ENCODE measurements around the gene AIM2.

The AIM2 gene

GRCh38 chr1:159014851-159015250 lies 61.7 kb downstream of the AIM2 start:
- DNase-seq (ENCODE audit: low read depth), result no peak

DNA sequence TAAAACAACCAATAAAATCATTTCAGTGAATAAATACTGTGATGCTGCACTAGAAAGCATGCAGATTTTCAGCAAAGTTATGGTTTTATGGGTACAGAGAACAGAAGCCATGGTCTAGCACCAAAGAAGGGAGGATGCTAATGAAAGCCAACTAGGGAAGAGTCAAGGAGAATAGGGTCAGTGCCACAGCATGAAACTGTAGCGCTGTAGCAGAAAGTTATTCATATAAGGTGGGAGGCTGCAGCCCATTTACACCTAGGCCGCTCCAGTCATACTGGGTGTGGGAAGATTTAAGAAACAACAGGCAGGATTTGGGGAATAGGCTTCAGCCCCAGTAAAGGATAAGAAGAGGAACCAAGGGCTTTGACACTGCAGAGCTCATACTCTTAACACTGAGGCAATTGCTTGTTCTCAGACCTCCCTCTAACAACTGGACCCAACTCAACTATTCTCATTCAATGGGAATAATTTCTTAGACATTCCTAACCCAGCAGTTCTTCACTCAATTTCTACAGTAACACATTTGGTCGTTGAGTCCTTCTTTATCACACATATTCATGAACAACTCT lies 62.5 kb downstream of the AIM2 start:
- no peak for DNase-seq (ENCODE audit: low read depth)

DNA sequence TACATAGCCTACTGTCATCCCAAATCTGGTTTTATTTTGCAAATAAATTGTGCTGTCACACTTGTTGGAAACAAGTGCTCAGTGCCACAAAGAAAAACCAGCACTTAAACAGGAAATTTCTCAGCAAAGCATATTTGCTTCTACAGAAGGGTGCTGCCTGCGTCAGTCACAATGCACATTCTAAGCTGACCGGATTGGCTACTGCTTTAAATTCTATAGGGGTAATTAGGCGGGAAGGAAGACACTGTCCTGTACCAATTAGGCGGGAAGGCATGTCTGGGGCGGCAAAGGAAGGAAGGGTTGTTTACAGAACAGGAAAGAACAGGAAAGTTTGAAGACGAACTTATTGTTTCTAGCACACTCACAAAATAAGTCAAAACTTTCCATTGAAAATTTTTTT lies 64.1 kb downstream of the AIM2 start:
- peak; percentile 25 for DNase-seq (ENCODE audit: low read depth)

Measured in T-helper 22 cell (primary cell).